WTC11 (cell line): Measurements from ENCODE around the gene CD3E.

Experiments
- CTCF ChIP-seq: fragments of 200-600 bp; IDR thresholded peaks from 2 replicates; pipeline ENCODE4 v1.8.0; 2022; ENCODE audit warnings: antibody characterized with exemption
- EMX1 ChIP-seq: fragments of 250-450 bp; sonication (Bioruptor Pico); IDR thresholded peaks from 2 replicates; pipeline ENCODE4 v1.8.0; 2021; ENCODE audit warnings: mild to moderate bottlenecking
- HMGXB4 ChIP-seq: sonication (generic); formaldehyde crosslinking; IDR thresholded peaks from 2 replicates; pipeline ENCODE4 v1.8.1; 2023; ENCODE audit warnings: mild to moderate bottlenecking, moderate library complexity, missing genetic modification reagents
- ZNF263 ChIP-seq: sonication (generic); formaldehyde crosslinking; IDR thresholded peaks from 2 replicates; pipeline ENCODE4 v1.8.1; 2022; ENCODE audit warnings: low read depth, mild to moderate bottlenecking, moderate library complexity, missing genetic modification reagents
- TF ChIP-seq, protein P1 (sequence below): sonication (generic); formaldehyde crosslinking; IDR thresholded peaks from 2 replicates; pipeline ENCODE4 v1.8.1; 2022; ENCODE audit warnings: low read depth, missing genetic modification reagents, borderline replicate concordance

- TF ChIP-seq ZNF263 (no peak), HMGXB4 (CRISPR knock-in tag) (no peak), CTCF (no peak), EMX1 (CRISPR knock-in tag) (no peak)
- TF ChIP-seq, protein P1, sequence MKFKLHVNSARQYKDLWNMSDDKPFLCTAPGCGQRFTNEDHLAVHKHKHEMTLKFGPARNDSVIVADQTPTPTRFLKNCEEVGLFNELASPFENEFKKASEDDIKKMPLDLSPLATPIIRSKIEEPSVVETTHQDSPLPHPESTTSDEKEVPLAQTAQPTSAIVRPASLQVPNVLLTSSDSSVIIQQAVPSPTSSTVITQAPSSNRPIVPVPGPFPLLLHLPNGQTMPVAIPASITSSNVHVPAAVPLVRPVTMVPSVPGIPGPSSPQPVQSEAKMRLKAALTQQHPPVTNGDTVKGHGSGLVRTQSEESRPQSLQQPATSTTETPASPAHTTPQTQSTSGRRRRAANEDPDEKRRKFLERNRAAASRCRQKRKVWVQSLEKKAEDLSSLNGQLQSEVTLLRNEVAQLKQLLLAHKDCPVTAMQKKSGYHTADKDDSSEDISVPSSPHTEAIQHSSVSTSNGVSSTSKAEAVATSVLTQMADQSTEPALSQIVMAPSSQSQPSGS (CRISPR knock-in tag) = no peak
These were observed 333 bp upstream of the CD3E start for GRCh38 chr11:118304227-118304567.
